HCT116 (cell line): ENCODE measurements around the gene TRMT2A. TPM values are rescaled to one million over a fixed set of nuclear protein-coding genes. Genes with fewer than 3 reads are reported as not detected.

ENCODE experiments used
- microRNA counts: library from miRNA; unstranded; fragments of <30 nt; microRNA quantifications from one replicate; lab custom pipeline; 2015
- microRNA-seq: library from miRNA; unstranded; fragments of <30 nt; microRNA quantifications from one replicate; pipeline ENCODE4, GENCODE V29; 2016; ENCODE audit warnings: borderline number of aligned reads
- total RNA-seq: library from RNA; stranded (reverse); gene quantifications from one replicate; pipeline ENCODE4 v1.2.1, GENCODE V29; 2021; ENCODE audit not compliant: unreplicated experiment

TRMT2A gene
- total RNA-seq, 1 experiment from 2014 or later = 67.3 TPM

MicroRNAs encoded within 50 kb of the gene (microRNA counts, 767-probe panel; counts per million panel counts)
- not detected for microRNA hsa-miR-1306-3p (lab: Ali Mortazavi, UCI)

Small RNA genes lying within 50 kb of the gene (microRNA-seq; reads per million reads assigned to microRNA genes)
- gene MIR6816 = not detected

Other genes with a start within 250 kb of the TRMT2A start
- gene COMT, start 175.5 kb downstream of the TRMT2A start, total RNA-seq = 109 TPM
- 19.7 TPM for gene TXNRD2, start 175.4 kb downstream of the TRMT2A start, total RNA-seq
- 42.8 TPM for gene ARVCF, start 100.4 kb downstream of the TRMT2A start, total RNA-seq
- 17.0 TPM for gene TANGO2, start 96.1 kb downstream of the TRMT2A start, total RNA-seq
- gene DGCR8, start 37.0 kb downstream of the TRMT2A start, total RNA-seq = 43.8 TPM
- 351 TPM for gene RANBP1, start 1.1 kb downstream of the TRMT2A start, total RNA-seq
- 89.3 TPM for gene ZDHHC8, start 14.6 kb upstream of the TRMT2A start, total RNA-seq
- gene CCDC188, start 33.8 kb upstream of the TRMT2A start, total RNA-seq = not detected
- 19.0 TPM for gene RTN4R, start 151.1 kb upstream of the TRMT2A start, total RNA-seq
- gene DGCR6L, start 202.8 kb upstream of the TRMT2A start, total RNA-seq = 44.9 TPM